ENCODE results near the gene PTPN13.

DNA sequence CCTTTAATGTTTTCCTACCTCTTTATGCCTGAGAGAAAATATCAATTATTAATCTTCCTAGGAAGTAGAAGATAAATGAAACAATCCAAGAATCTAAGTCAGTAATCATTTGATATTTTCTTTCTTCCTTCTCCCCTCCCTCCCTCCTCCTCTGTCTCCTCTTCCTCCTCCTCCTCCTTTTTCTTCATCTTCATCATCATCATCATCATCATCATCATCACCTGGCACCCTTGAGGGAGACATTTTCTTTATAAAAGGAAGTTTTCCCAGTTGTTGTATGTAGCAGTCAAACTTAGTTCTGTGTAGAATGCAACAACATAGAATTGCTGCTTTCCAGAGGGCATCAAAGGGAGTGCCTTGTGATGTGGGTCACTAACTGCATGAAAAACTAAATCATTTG is 155.0 kb downstream of the PTPN13 start:
- TF ChIP-seq POLR2AphosphoS5 (IDR thresholded peaks at IDR 0.05) (no peak), EP300 (IDR thresholded peaks at IDR 0.05) (no peak)
- TF ChIP-seq, protein P1, sequence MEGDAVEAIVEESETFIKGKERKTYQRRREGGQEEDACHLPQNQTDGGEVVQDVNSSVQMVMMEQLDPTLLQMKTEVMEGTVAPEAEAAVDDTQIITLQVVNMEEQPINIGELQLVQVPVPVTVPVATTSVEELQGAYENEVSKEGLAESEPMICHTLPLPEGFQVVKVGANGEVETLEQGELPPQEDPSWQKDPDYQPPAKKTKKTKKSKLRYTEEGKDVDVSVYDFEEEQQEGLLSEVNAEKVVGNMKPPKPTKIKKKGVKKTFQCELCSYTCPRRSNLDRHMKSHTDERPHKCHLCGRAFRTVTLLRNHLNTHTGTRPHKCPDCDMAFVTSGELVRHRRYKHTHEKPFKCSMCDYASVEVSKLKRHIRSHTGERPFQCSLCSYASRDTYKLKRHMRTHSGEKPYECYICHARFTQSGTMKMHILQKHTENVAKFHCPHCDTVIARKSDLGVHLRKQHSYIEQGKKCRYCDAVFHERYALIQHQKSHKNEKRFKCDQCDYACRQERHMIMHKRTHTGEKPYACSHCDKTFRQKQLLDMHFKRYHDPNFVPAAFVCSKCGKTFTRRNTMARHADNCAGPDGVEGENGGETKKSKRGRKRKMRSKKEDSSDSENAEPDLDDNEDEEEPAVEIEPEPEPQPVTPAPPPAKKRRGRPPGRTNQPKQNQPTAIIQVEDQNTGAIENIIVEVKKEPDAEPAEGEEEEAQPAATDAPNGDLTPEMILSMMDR (IDR thresholded peaks at IDR 0.05), result no peak
